GM10248 (cell line): ENCODE measurements around the gene PATJ.

Experiments
- CTCF ChIA-PET: fragments of 300-600 bp; sonication (Branson Sonifier 250); formaldehyde crosslinking; extraction: SDS; loops from one replicate; lab custom pipeline; 2021; ENCODE audit warnings: antibody characterized with exemption; lab: Yijun Ruan, JAX
- POLR2A ChIA-PET: fragments of 350-650 bp; sonication (Branson Sonifier 250); formaldehyde crosslinking; extraction: SDS; loops from one replicate; lab custom pipeline; 2020; ENCODE audit warnings: antibody characterized with exemption; lab: Yijun Ruan, JAX
- DNase-seq: peaks from one replicate; pipeline ENCODE4 v3.0.0; 2012; ENCODE audit errors: extremely low spot score
- TF ChIP-seq, protein P1 (sequence below): IDR thresholded peaks from 2 replicates; pipeline ENCODE4 v1.5.1; 2012; ENCODE audit warnings: mild to moderate bottlenecking, low read depth; ENCODE audit errors: extremely low read depth, missing control alignments, control extremely low read depth

The PATJ gene

DNA sequence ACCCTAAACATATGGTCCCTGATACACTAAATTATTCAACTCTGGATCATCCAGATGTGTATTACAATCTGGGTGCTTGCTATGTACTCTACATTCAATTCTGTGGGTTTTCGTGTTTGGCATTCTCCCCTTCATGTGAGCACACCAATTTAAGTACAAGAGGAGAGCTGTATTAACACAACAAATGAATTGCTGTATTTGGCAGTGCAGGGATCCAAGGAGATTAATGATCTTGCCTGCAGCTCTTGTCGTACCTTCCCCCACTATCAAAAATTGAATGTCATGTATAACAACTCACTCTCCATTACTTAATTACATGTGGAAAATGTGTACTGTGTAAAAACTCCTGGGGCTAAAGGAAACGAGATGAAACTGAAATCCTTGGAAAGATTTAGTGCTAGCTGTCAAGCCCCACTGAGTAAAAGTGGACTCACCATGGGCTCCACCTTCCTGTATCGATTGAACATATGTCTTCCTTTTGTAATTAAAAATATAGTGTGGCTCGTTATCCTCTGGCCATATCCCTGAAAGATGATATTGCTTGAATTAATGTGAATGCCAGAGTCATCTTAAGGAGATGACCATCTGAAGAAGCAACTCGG is 280.2 kb downstream of the PATJ start:
- TF ChIP-seq, protein P1, sequence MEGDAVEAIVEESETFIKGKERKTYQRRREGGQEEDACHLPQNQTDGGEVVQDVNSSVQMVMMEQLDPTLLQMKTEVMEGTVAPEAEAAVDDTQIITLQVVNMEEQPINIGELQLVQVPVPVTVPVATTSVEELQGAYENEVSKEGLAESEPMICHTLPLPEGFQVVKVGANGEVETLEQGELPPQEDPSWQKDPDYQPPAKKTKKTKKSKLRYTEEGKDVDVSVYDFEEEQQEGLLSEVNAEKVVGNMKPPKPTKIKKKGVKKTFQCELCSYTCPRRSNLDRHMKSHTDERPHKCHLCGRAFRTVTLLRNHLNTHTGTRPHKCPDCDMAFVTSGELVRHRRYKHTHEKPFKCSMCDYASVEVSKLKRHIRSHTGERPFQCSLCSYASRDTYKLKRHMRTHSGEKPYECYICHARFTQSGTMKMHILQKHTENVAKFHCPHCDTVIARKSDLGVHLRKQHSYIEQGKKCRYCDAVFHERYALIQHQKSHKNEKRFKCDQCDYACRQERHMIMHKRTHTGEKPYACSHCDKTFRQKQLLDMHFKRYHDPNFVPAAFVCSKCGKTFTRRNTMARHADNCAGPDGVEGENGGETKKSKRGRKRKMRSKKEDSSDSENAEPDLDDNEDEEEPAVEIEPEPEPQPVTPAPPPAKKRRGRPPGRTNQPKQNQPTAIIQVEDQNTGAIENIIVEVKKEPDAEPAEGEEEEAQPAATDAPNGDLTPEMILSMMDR: no peak
- ChIA-PET POLR2A (no interaction called here), CTCF (interaction anchor here (1.5 to 3.5 kb wide), 2 partner anchors 12 to 16 kb away, joined by 3 to 12 read pairs; no protein-coding TSS in a partner anchor)
- DNase-seq: no peak

DNA sequence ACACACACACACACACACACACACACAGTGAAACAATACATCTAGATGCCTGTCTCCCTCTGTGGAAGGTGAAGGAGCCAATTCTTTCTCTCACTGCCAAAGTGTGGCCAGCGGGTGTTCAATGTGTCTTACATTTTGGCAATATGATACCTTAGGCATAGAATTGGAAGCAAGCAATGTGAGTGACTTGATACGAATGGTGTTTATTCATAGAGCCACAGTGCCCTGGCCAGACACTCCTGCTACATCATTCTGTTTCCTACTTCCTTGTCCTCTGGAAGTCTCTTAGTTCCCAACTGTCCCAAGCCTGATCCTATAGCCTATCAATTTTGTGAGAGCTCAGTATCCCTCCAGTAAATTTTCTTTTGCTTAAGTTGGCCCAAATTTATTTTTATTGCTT is 282.4 kb downstream of the PATJ start:
- ChIA-PET POLR2A (no interaction called here), CTCF (no interaction called here)
- TF ChIP-seq, protein P1: no peak
- DNase-seq: no peak

DNA sequence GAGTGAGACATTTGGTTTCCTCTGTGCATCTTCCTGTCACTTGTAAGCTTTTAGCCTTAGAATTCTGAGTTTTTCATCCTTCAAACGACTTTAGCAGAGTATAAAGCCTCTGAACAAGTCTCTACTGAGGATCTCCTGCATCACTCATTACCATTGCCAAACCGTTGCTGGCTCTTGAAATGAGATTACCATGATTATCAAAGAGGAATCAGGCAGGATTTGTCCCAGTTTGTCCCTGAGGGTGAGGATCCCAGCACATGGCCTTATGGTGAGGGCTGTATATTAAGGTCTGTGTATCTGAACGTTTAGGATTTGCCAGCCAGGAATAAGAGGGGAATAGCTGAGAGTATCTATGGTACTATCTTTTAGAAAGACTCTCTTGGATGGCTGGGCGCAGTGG is 282.9 kb downstream of the PATJ start:
- DNase-seq: no peak
- ChIA-PET POLR2A (no interaction called here), CTCF (interaction anchor here (0.8 kb wide), 1 partner anchor 58 kb away, joined by 4 read pairs; no protein-coding TSS in a partner anchor)
- TF ChIP-seq, protein P1: no peak

DNA sequence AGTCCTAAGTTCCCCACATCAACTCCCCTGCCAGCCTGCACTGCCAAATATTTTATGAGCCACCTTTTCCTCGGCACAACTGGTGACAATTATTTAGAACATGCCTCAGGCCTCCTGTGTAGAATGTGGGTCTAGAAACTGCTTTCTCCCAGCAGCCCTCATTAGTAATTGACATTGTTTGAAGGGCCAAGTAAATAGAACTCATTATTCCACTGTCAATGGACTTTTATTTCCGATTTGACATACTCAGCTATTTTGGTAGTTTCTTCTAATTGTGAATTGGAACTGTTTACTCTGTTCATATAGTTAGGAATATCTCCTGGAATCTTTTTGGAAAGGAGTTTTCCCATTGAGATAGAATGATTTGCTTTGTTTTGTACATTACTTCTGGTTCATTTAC is 283.6 kb downstream of the PATJ start:
- ChIA-PET CTCF (interaction anchor here (0.8 kb wide), 1 partner anchor 57 kb away, joined by 4 read pairs; no protein-coding TSS in a partner anchor), POLR2A (no interaction called here)
- DNase-seq: no peak
- TF ChIP-seq, protein P1: no peak

DNA sequence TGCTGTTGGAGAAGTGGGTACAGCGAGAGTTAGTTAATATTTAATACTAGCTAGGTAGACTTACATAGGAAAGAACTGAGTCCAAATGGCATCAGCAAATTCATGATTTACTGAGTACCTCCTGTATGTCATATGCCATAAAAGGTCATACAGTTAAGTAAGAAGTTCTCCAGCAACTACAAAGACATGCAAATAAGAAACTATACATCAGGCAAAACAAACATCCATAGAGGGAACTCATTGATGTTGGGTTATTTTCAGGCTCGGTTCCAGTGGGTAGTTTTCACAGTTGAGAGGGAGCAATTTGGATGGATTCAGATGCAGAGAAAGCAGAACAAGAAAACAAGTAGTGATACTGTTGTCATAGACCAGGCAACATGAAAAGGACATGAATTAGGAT is 287.4 kb downstream of the PATJ start:
- POLR2A ChIA-PET: no interaction called here
- CTCF ChIA-PET: no interaction called here

DNA sequence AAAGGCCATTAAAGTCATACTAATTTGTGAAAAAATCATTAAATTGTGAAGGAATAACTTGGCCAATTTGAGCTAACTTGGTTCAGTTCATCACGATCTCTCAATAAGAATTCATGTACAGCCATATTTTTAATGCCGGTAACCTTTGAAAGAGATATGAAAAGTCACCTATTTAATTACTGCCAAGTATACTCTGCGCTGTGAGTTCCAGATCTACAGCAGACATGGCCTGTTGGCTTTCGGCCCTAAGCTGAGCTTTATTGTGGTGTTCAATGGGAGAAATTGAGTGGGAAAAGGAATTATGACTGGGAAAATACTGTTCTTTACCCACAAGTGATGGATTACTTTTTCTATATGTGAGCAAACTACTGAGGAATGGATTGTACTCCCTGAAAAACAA is 292.5 kb downstream of the PATJ start:
- POLR2A ChIA-PET: no interaction called here
- CTCF ChIA-PET: interaction anchor here (1.1 to 2.2 kb wide), 2 partner anchors 12 to 26 kb away, joined by 3 to 12 read pairs; no protein-coding TSS in a partner anchor
- TF ChIP-seq, protein P1: no peak
- no peak for DNase-seq

More for the DNA sequence above, 287.4 kb downstream of the PATJ start:
- TF ChIP-seq, protein P1: no peak
- DNase-seq: no peak

DNA sequence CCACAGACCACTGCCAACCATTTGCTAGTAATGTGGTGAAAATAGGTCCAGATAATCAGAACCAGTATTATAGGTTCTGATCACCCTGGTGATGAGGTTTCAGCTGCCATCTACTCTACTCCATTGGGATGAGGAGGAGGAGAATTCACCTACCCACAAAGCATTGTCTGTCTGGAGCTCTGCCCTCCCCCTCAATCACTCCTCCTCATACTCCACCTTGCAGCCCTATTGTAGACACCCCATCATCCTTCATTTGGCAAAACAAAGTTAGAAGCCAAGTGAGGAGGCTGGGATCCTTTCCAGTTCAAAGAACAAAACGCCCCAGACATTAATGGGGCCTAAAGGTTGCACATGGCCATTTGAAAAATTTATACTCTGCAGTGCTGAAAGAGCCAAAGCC is 295.0 kb downstream of the PATJ start:
- ChIA-PET CTCF (interaction anchor here (1.2 kb wide), 1 partner anchor 20 kb away, joined by 3 read pairs; no protein-coding TSS in a partner anchor), POLR2A (no interaction called here)
- TF ChIP-seq, protein P1: no peak
- no peak for DNase-seq
